GM12878 (cell line): ENCODE data around the gene CUZD1. TPM values are rescaled to one million over a fixed set of nuclear protein-coding genes. Genes with fewer than 3 reads are reported as not detected.

Source experiments
- ASH2L ChIP-seq: fragments of 300-600, 200-600 bp; sonication (generic); IDR thresholded peaks from 2 replicates; pipeline ENCODE4 v1.6.1; 2017; ENCODE audit warnings: low read depth, mild to moderate bottlenecking, borderline replicate concordance
- ATF7 ChIP-seq: fragments of 450-650 bp; IDR thresholded peaks from 2 replicates; pipeline ENCODE4 v1.6.1; 2016; ENCODE audit warnings: low read depth, mild to moderate bottlenecking
- CHD1 ChIP-seq: IDR thresholded peaks from 2 replicates; pipeline ENCODE4 v1.6.1; 2012; ENCODE audit warnings: low read depth, low read length, improper control_type of control experiment
- E2F4 ChIP-seq: IDR thresholded peaks from 2 replicates; pipeline ENCODE4 v1.6.1; 2012; ENCODE audit warnings: low read depth, low read length, improper control_type of control experiment
- ETV6 ChIP-seq, 2 experiments: fragments of 450-650 bp in 1 of 2; IDR thresholded peaks in 1 of 2; conservative IDR thresholded peaks in 1 of 2; 2 replicates each; pipeline ENCODE4 v1.6.1; 2014; ENCODE audit warnings: antibody characterized with exemption in 1 of 2, borderline replicate concordance in 1 of 2, low read depth in 1 of 2, mild to moderate bottlenecking in 1 of 2, moderate library complexity in 1 of 2
- GATAD2B ChIP-seq: fragments of 450-650 bp; conservative IDR thresholded peaks from 2 replicates; pipeline ENCODE4 v1.6.1; 2017; ENCODE audit warnings: low read depth, mild to moderate bottlenecking, moderate library complexity
- HDGF ChIP-seq: fragments of 450-650 bp; IDR thresholded peaks from 2 replicates; pipeline ENCODE4 v1.6.1; 2016; ENCODE audit warnings: antibody characterized with exemption
- KLF5 ChIP-seq: fragments of 450-650 bp; IDR thresholded peaks from 2 replicates; pipeline ENCODE4 v1.6.1; 2014; ENCODE audit warnings: mild to moderate bottlenecking; ENCODE audit not compliant: partially characterized antibody
- MXI1 ChIP-seq: fragments of 150-350 bp; IDR thresholded peaks from 2 replicates; pipeline ENCODE4 v1.6.1; 2011; ENCODE audit warnings: low read depth, mild to moderate bottlenecking, inconsistent platforms, low read length, improper control_type of control experiment
- NBN ChIP-seq: fragments of 450-650 bp; IDR thresholded peaks from 2 replicates; pipeline ENCODE4 v1.6.1; 2016
- NR2F1 ChIP-seq: fragments of 450-650 bp; conservative IDR thresholded peaks from 2 replicates; pipeline ENCODE4 v1.6.1; 2017; ENCODE audit warnings: mild to moderate bottlenecking
- SIN3A ChIP-seq: IDR thresholded peaks from 2 replicates; pipeline ENCODE4 v1.6.1; 2012; ENCODE audit warnings: low read depth, low read length, improper control_type of control experiment
- SMARCA5 ChIP-seq: fragments of 450-650 bp; IDR thresholded peaks from 2 replicates; pipeline ENCODE4 v1.6.1; 2017; ENCODE audit warnings: mild to moderate bottlenecking
- SUZ12 ChIP-seq: fragments of 200-600 bp; sonication (generic); IDR thresholded peaks from one replicate; pipeline ENCODE4 v1.6.1; 2018; ENCODE audit warnings: antibody characterized with exemption, mild to moderate bottlenecking; ENCODE audit not compliant: unreplicated experiment
- WRNIP1 ChIP-seq: IDR thresholded peaks from 2 replicates; pipeline ENCODE4 v1.6.1; 2011; ENCODE audit warnings: low read depth, low read length, improper control_type of control experiment, borderline replicate concordance
- ZNF207 ChIP-seq: fragments of 450-650 bp; IDR thresholded peaks from 2 replicates; pipeline ENCODE4 v1.6.1; 2014; ENCODE audit warnings: antibody characterized with exemption, mild to moderate bottlenecking, borderline replicate concordance
- ZSCAN29 ChIP-seq: fragments of 450-650 bp; IDR thresholded peaks from 2 replicates; pipeline ENCODE4 v1.6.1; 2017; ENCODE audit warnings: mild to moderate bottlenecking, moderate library complexity
- polyA plus RNA-seq, 11 experiments: library from polyadenylated mRNA; depleted of rRNA in 4 of 11; unstranded in 6 of 11; stranded (reverse) in 5 of 11; fragments of >200 nt; fragmentation: Nextera tagmentation in 4 of 11; fragmentation: Illumina TruSeq in 1 of 11; extraction: Ambion mirVana in 4 of 11; extraction: Trizol in 1 of 11; gene quantifications; 1 replicate in 1 of 11; 2 replicates in 10 of 11; pipeline versions ENCODE4 v1.2.1 to v1.2.3, GENCODE V29; 2011 to 2016; ENCODE audit warnings: inconsistent platforms in 2 of 11, missing spikeins in 2 of 11, low read depth in 1 of 11
- total RNA-seq, 4 experiments: library from RNA; depleted of rRNA in 3 of 4; stranded (reverse); fragments of >200 nt in 3 of 4; fragmentation: Illumina TruSeq in 1 of 4; extraction: Trizol in 1 of 4; gene quantifications; 2 replicates each; pipeline versions ENCODE4 v1.2.1 to v1.2.3, GENCODE V29; 2013 to 2021
- TF ChIP-seq, protein P1 (sequence below): fragments of 450-650 bp; IDR thresholded peaks from 2 replicates; pipeline ENCODE4 v1.6.1; 2016; ENCODE audit warnings: mild to moderate bottlenecking
- TF ChIP-seq, protein P2 (sequence below): fragments of 450-650 bp; IDR thresholded peaks from 2 replicates; pipeline ENCODE4 v1.6.1; 2016; ENCODE audit warnings: mild to moderate bottlenecking
- TF ChIP-seq, protein P3 (sequence below): fragments of 450-650 bp; IDR thresholded peaks from 2 replicates; pipeline ENCODE4 v1.6.1; 2017; ENCODE audit warnings: low read depth, mild to moderate bottlenecking, moderate library complexity
- TF ChIP-seq, protein P4 (sequence below): IDR thresholded peaks from 2 replicates; pipeline ENCODE4 v1.6.1; 2012; ENCODE audit warnings: low read depth, low read length, improper control_type of control experiment
- TF ChIP-seq, protein P5 (sequence below): fragments of 450-650 bp; conservative IDR thresholded peaks from 2 replicates; pipeline ENCODE4 v1.6.1; 2017; ENCODE audit warnings: mild to moderate bottlenecking, moderate library complexity

Gene CUZD1
- total and polyA plus RNA-seq, 10 of the 15 experiments (the other 5 are each of a cell fraction or from before 2014, with no cell fraction given) = 0.66 to 2.3 (median 1.5) TPM

- TF ChIP-seq SUZ12 (no peak), SMARCA5 (0 out of 2 replicates have a peak, but pooled peaks have one; percentile 16), ETV6 (conservative IDR thresholded peaks at IDR 0.05 in 1 of 2, IDR thresholded peaks at IDR 0.05 in 1 of 2; ENCODE audit: borderline replicate concordance in 1 of 2, low read depth in 1 of 2) (no peak), GATAD2B (peak; percentile 47; the same call in 1 of the 2 replicates), ASH2L (no peak), SIN3A (peak; percentile 91), ZSCAN29 (no peak), MXI1 (peak; percentile 70), NR2F1 (no peak), WRNIP1 (no peak), NBN (0 out of 2 replicates have a peak, but pooled peaks have one; percentile 52), CHD1 (no peak), KLF5 (peak; percentile 69), HDGF (0 out of 2 replicates have a peak, but pooled peaks have one; percentile 55), ZNF207 (peak; percentile 55; the same call in 1 of the 2 replicates), ATF7 (peak; percentile 54; the same call in 1 of the 2 replicates), E2F4 (peak; percentile 92)
- TF ChIP-seq, protein P1, sequence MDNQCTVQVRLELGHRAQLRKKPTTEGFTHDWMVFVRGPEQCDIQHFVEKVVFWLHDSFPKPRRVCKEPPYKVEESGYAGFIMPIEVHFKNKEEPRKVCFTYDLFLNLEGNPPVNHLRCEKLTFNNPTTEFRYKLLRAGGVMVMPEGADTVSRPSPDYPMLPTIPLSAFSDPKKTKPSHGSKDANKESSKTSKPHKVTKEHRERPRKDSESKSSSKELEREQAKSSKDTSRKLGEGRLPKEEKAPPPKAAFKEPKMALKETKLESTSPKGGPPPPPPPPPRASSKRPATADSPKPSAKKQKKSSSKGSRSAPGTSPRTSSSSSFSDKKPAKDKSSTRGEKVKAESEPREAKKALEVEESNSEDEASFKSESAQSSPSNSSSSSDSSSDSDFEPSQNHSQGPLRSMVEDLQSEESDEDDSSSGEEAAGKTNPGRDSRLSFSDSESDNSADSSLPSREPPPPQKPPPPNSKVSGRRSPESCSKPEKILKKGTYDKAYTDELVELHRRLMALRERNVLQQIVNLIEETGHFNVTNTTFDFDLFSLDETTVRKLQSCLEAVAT = peak; percentile 96
- TF ChIP-seq, protein P2, sequence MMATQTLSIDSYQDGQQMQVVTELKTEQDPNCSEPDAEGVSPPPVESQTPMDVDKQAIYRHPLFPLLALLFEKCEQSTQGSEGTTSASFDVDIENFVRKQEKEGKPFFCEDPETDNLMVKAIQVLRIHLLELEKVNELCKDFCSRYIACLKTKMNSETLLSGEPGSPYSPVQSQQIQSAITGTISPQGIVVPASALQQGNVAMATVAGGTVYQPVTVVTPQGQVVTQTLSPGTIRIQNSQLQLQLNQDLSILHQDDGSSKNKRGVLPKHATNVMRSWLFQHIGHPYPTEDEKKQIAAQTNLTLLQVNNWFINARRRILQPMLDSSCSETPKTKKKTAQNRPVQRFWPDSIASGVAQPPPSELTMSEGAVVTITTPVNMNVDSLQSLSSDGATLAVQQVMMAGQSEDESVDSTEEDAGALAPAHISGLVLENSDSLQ = no peak
- TF ChIP-seq, protein P3, sequence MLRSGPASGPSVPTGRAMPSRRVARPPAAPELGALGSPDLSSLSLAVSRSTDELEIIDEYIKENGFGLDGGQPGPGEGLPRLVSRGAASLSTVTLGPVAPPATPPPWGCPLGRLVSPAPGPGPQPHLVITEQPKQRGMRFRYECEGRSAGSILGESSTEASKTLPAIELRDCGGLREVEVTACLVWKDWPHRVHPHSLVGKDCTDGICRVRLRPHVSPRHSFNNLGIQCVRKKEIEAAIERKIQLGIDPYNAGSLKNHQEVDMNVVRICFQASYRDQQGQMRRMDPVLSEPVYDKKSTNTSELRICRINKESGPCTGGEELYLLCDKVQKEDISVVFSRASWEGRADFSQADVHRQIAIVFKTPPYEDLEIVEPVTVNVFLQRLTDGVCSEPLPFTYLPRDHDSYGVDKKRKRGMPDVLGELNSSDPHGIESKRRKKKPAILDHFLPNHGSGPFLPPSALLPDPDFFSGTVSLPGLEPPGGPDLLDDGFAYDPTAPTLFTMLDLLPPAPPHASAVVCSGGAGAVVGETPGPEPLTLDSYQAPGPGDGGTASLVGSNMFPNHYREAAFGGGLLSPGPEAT = no peak
- TF ChIP-seq, protein P4, sequence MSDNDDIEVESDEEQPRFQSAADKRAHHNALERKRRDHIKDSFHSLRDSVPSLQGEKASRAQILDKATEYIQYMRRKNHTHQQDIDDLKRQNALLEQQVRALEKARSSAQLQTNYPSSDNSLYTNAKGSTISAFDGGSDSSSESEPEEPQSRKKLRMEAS = peak; percentile 13; the same call in 1 of the 2 replicates
- TF ChIP-seq, protein P5, sequence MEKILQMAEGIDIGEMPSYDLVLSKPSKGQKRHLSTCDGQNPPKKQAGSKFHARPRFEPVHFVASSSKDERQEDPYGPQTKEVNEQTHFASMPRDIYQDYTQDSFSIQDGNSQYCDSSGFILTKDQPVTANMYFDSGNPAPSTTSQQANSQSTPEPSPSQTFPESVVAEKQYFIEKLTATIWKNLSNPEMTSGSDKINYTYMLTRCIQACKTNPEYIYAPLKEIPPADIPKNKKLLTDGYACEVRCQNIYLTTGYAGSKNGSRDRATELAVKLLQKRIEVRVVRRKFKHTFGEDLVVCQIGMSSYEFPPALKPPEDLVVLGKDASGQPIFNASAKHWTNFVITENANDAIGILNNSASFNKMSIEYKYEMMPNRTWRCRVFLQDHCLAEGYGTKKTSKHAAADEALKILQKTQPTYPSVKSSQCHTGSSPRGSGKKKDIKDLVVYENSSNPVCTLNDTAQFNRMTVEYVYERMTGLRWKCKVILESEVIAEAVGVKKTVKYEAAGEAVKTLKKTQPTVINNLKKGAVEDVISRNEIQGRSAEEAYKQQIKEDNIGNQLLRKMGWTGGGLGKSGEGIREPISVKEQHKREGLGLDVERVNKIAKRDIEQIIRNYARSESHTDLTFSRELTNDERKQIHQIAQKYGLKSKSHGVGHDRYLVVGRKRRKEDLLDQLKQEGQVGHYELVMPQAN = peak; percentile 99
Observed at GRCh38 chr10:122879339-122880273, 33.9 kb upstream of the CUZD1 start, which contains the start of gene FAM24B (continued).
